ENCODE results near the gene MBD5.

DNA sequence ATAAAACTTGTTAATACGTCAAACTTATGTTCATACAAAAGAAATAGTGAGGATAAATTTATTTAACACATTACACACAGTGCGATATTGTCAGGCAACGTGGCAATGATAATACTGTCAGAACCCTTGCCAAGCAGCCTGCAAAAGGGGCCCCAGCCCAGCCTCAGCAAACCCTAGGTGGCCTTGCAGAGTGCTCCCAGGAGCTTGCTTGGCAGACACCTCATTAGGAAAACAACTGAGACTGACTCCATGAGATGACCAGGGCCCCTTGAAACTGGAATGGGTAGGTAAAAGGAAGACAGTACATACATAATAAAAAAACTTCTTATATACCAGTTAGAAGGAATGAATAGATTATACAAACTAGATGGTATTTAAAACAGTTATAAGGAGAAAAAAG, 487.1 kb downstream of the MBD5 start:
- TF ChIP-seq, protein P1, sequence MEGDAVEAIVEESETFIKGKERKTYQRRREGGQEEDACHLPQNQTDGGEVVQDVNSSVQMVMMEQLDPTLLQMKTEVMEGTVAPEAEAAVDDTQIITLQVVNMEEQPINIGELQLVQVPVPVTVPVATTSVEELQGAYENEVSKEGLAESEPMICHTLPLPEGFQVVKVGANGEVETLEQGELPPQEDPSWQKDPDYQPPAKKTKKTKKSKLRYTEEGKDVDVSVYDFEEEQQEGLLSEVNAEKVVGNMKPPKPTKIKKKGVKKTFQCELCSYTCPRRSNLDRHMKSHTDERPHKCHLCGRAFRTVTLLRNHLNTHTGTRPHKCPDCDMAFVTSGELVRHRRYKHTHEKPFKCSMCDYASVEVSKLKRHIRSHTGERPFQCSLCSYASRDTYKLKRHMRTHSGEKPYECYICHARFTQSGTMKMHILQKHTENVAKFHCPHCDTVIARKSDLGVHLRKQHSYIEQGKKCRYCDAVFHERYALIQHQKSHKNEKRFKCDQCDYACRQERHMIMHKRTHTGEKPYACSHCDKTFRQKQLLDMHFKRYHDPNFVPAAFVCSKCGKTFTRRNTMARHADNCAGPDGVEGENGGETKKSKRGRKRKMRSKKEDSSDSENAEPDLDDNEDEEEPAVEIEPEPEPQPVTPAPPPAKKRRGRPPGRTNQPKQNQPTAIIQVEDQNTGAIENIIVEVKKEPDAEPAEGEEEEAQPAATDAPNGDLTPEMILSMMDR (IDR thresholded peaks at IDR 0.05): no peak
- TF ChIP-seq POLR2A (IDR thresholded peaks at IDR 0.05): no peak
- no peak for TF ChIP-seq POLR2AphosphoS5 (IDR thresholded peaks at IDR 0.05)

Data from prostate gland (tissue), 2 donors.